ENCODE results near the gene APAF1.

The APAF1 gene

GRCh38 chr12:98696036-98696646 is 51.1 kb downstream of the APAF1 start:
- Histone ChIP-seq H3K23ac (ENCODE audit: low read length in 2 of 2) (no peak overlapping the region), H2BK12ac (ENCODE audit: low read length in 2 of 2) (no peak overlapping the region), H4K91ac (ENCODE audit: low read length) (no peak overlapping the region), H3K14ac (ENCODE audit: low read length in 2 of 2) (no peak overlapping the region), H3K4ac (ENCODE audit: low read depth in 1 of 2, low read length in 2 of 2) (no peak overlapping the region), H3K18ac (ENCODE audit: low read depth in 1 of 2, low read length in 2 of 2) (no peak overlapping the region), H2BK15ac (ENCODE audit: low read depth, poor library complexity, severe bottlenecking) (no peak overlapping the region), H3K36me3 (ENCODE audit: control insufficient read depth in 1 of 2, insufficient read depth in 2 of 2, low read depth in 1 of 2, low read length in 2 of 2) (peaks cover 6 to 46% of the 10 kb centered on the region in 2 experiments), H2BK120ac (ENCODE audit: low read depth, low read length) (no peak overlapping the region), H3K27me3 (ENCODE audit: control insufficient read depth in 1 of 2, insufficient read depth in 1 of 2, low read length in 2 of 2) (no peaks in the 10 kb centered on the region), H3K9ac (ENCODE audit: low read length) (no peak overlapping the region), H3K27ac (ENCODE audit: low read length, poor library complexity, severe bottlenecking) (no peak overlapping the region), H3K79me1 (replicated peaks; ENCODE audit: low read length, poor library complexity, severe bottlenecking) (peaks cover 15% of the 10 kb centered on the region), H3K9me3 (ENCODE audit: control insufficient read depth, low read length) (peaks cover 2% of the 10 kb centered on the region), H4K8ac (ENCODE audit: low read length) (no peak overlapping the region), H3K4me2 (ENCODE audit: low read length, poor library complexity, severe bottlenecking) (no peak overlapping the region), H3K4me1 (ENCODE audit: control insufficient read depth, insufficient read depth, low read depth, low read length) (no peaks in the 10 kb centered on the region), H3K4me3 (ENCODE audit: insufficient read depth in 1 of 2, low read depth in 1 of 2, low read length in 2 of 2) (no peak overlapping the region), H2AK5ac (ENCODE audit: low read length, severe bottlenecking) (no peak overlapping the region), H2BK5ac (ENCODE audit: low read depth, low read length, poor library complexity, severe bottlenecking) (no peak overlapping the region), H2AFZ (ENCODE audit: low read depth, low read length) (no peak overlapping the region)
- 66% methylated on average over 7 of the region's 8 CpGs for WGBS
- peak; percentile 6 for DNase-seq

- no peak overlapping the region for H3K4me3 ChIP-seq (ENCODE audit: insufficient read depth in 1 of 2, low read depth in 1 of 2, low read length in 2 of 2)
- 99% methylated on average over 2 of the region's 2 CpGs for WGBS
- H3K18ac ChIP-seq (ENCODE audit: low read depth in 1 of 2, low read length in 2 of 2), result no peak overlapping the region
These were observed 52.1 kb downstream of the APAF1 start for GRCh38 chr12:98697209-98697608.

GRCh38 chr12:98698603-98699463 is 53.7 kb downstream of the APAF1 start:
- no peaks in the 10 kb centered on the region for H3K27me3 ChIP-seq (ENCODE audit: control insufficient read depth in 1 of 2, insufficient read depth in 1 of 2, low read length in 2 of 2)
- no peak overlapping the region for H3K4ac ChIP-seq (ENCODE audit: low read depth in 1 of 2, low read length in 2 of 2)
- no peak overlapping the region for H3K14ac ChIP-seq (ENCODE audit: low read length in 2 of 2)
- no peak overlapping the region for H3K4me2 ChIP-seq (ENCODE audit: low read length, poor library complexity, severe bottlenecking)
- no peak overlapping the region for H3K27ac ChIP-seq (ENCODE audit: low read length, poor library complexity, severe bottlenecking)
- no peak overlapping the region for H3K18ac ChIP-seq (ENCODE audit: low read depth in 1 of 2, low read length in 2 of 2)
- 43% methylated on average over 4 of the region's 6 CpGs for WGBS
- no peak overlapping the region for H2BK12ac ChIP-seq (ENCODE audit: low read length in 2 of 2)
- H4K91ac ChIP-seq (ENCODE audit: low read length), result no peak overlapping the region
- H3K23ac ChIP-seq (ENCODE audit: low read length in 2 of 2), result no peak overlapping the region
- no peak overlapping the region for H2AK5ac ChIP-seq (ENCODE audit: low read length, severe bottlenecking)
- no peak overlapping the region for H3K4me3 ChIP-seq (ENCODE audit: insufficient read depth in 1 of 2, low read depth in 1 of 2, low read length in 2 of 2)
- no peak overlapping the region for H2BK15ac ChIP-seq (ENCODE audit: low read depth, poor library complexity, severe bottlenecking)
- H2AFZ ChIP-seq (ENCODE audit: low read depth, low read length), result no peak overlapping the region
- H4K8ac ChIP-seq (ENCODE audit: low read length), result no peak overlapping the region
- peaks cover 2% of the 10 kb centered on the region for H3K9me3 ChIP-seq (ENCODE audit: control insufficient read depth, low read length)
- peak overlapping the region; percentile 41 for H3K9ac ChIP-seq (ENCODE audit: low read length)
- peaks cover 6 to 42% of the 10 kb centered on the region in 2 experiments for H3K36me3 ChIP-seq (ENCODE audit: control insufficient read depth in 1 of 2, insufficient read depth in 2 of 2, low read depth in 1 of 2, low read length in 2 of 2)
- peaks cover 18% of the 10 kb centered on the region for H3K79me1 ChIP-seq (replicated peaks; ENCODE audit: low read length, poor library complexity, severe bottlenecking)
- DNase-seq, result peak; percentile 61
- no peak overlapping the region for H2BK5ac ChIP-seq (ENCODE audit: low read depth, low read length, poor library complexity, severe bottlenecking)
- no peak overlapping the region for H2BK120ac ChIP-seq (ENCODE audit: low read depth, low read length)
- no peaks in the 10 kb centered on the region for H3K4me1 ChIP-seq (ENCODE audit: control insufficient read depth, insufficient read depth, low read depth, low read length)

More at GRCh38 chr12:98697209-98697608, 52.1 kb downstream of the APAF1 start:
- Histone ChIP-seq H3K27ac (ENCODE audit: low read length, poor library complexity, severe bottlenecking) (no peak overlapping the region), H4K8ac (ENCODE audit: low read length) (no peak overlapping the region), H3K23ac (ENCODE audit: low read length in 2 of 2) (no peak overlapping the region), H3K27me3 (ENCODE audit: control insufficient read depth in 1 of 2, insufficient read depth in 1 of 2, low read length in 2 of 2) (no peaks in the 10 kb centered on the region), H3K9me3 (ENCODE audit: control insufficient read depth, low read length) (peaks cover 2% of the 10 kb centered on the region), H3K9ac (ENCODE audit: low read length) (no peak overlapping the region), H2BK15ac (ENCODE audit: low read depth, poor library complexity, severe bottlenecking) (no peak overlapping the region), H2BK5ac (ENCODE audit: low read depth, low read length, poor library complexity, severe bottlenecking) (no peak overlapping the region), H3K4ac (ENCODE audit: low read depth in 1 of 2, low read length in 2 of 2) (no peak overlapping the region), H2BK12ac (ENCODE audit: low read length in 2 of 2) (no peak overlapping the region), H3K36me3 (ENCODE audit: control insufficient read depth in 1 of 2, insufficient read depth in 2 of 2, low read depth in 1 of 2, low read length in 2 of 2) (peaks cover 6 to 43% of the 10 kb centered on the region in 2 experiments), H2AFZ (ENCODE audit: low read depth, low read length) (no peak overlapping the region), H4K91ac (ENCODE audit: low read length) (no peak overlapping the region), H3K4me1 (ENCODE audit: control insufficient read depth, insufficient read depth, low read depth, low read length) (no peaks in the 10 kb centered on the region), H3K79me1 (replicated peaks; ENCODE audit: low read length, poor library complexity, severe bottlenecking) (peaks cover 17% of the 10 kb centered on the region), H3K14ac (ENCODE audit: low read length in 2 of 2) (no peak overlapping the region), H2AK5ac (ENCODE audit: low read length, severe bottlenecking) (no peak overlapping the region), H2BK120ac (ENCODE audit: low read depth, low read length) (no peak overlapping the region), H3K4me2 (ENCODE audit: low read length, poor library complexity, severe bottlenecking) (no peak overlapping the region)
- no peak for DNase-seq

GRCh38 chr12:98699586-98699985 is 54.5 kb downstream of the APAF1 start:
- Histone ChIP-seq H2BK5ac (ENCODE audit: low read depth, low read length, poor library complexity, severe bottlenecking) (no peak overlapping the region), H3K4me1 (ENCODE audit: control insufficient read depth, insufficient read depth, low read depth, low read length) (no peaks in the 10 kb centered on the region), H3K18ac (ENCODE audit: low read depth in 1 of 2, low read length in 2 of 2) (no peak overlapping the region), H2AK5ac (ENCODE audit: low read length, severe bottlenecking) (no peak overlapping the region), H3K27me3 (ENCODE audit: control insufficient read depth in 1 of 2, insufficient read depth in 1 of 2, low read length in 2 of 2) (no peaks in the 10 kb centered on the region), H2AFZ (ENCODE audit: low read depth, low read length) (no peak overlapping the region), H2BK120ac (ENCODE audit: low read depth, low read length) (no peak overlapping the region), H3K4me3 (ENCODE audit: insufficient read depth in 1 of 2, low read depth in 1 of 2, low read length in 2 of 2) (no peak overlapping the region), H3K36me3 (ENCODE audit: control insufficient read depth in 1 of 2, insufficient read depth in 2 of 2, low read depth in 1 of 2, low read length in 2 of 2) (peaks cover 8 to 48% of the 10 kb centered on the region in 2 experiments), H3K79me1 (replicated peaks; ENCODE audit: low read length, poor library complexity, severe bottlenecking) (peaks cover 18% of the 10 kb centered on the region), H2BK15ac (ENCODE audit: low read depth, poor library complexity, severe bottlenecking) (no peak overlapping the region), H2BK12ac (ENCODE audit: low read length in 2 of 2) (no peak overlapping the region), H3K9ac (ENCODE audit: low read length) (peak overlapping the region; percentile 41), H3K23ac (ENCODE audit: low read length in 2 of 2) (no peak overlapping the region), H4K91ac (ENCODE audit: low read length) (no peak overlapping the region), H3K9me3 (ENCODE audit: control insufficient read depth, low read length) (no peaks in the 10 kb centered on the region), H3K14ac (ENCODE audit: low read length in 2 of 2) (no peak overlapping the region), H3K27ac (ENCODE audit: low read length, poor library complexity, severe bottlenecking) (no peak overlapping the region), H3K4ac (ENCODE audit: low read depth in 1 of 2, low read length in 2 of 2) (no peak overlapping the region), H4K8ac (ENCODE audit: low read length) (no peak overlapping the region), H3K4me2 (ENCODE audit: low read length, poor library complexity, severe bottlenecking) (no peak overlapping the region)
- WGBS, result 80% methylated on average over 2 of the region's 3 CpGs
- no peak for DNase-seq

All from mesenchymal stem cell (in vitro differentiated cells and primary cell).